DLD1 (cell line): Measurements from ENCODE around the gene CDH4.

Source experiments
- in situ Hi-C: cut with HindIII; loops from 2 replicates; pipeline ENCODE4 v1.10.0; 2017; ENCODE audit warnings: low sequenced_read_pairs

The CDH4 gene

GRCh38 chr20:61300709-61301108 is 48.6 kb downstream of the CDH4 start:
- in situ Hi-C loops = no loop called here

DNA sequence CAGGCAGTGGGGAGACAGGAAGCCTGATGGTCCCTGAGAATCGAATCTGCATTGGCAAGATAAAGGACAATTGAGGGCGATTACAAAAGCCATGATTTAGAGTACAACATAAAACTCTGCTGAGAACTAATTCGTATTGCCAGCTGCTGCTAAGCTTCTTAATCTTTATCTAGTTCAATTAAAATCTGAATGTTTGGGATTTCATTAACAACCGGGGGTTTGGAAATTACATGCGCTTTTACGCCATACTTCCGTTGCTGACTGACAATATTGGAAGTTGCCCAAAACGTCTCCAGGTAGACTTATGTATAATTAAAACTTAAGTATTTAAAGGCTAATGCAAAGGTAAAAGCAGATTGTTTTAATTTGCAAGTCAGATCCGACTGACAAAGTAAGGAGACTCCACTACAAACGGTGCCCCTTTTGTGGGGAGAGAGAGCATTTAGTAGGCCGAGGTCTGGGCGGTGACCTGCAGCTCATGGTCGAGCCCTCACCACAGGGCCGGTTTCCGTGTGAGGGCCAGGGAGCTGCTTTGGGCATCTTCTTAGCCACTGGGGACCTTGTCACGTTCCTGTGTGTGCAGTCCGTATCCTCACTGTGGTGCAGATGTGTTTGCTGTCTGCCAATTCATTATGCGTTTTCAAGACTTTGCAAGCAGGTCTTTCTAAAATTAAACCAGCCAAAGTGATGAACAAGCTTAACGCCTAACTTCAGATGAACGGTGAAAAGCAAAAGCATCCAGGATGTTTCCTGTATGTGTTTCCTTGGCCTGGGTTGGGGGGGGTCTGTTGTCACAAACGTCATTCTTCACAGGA is 49.9 kb downstream of the CDH4 start:
- in situ Hi-C loops = no loop called here

- in situ Hi-C loops = no loop called here
These were observed 51.2 kb downstream of the CDH4 start for GRCh38 chr20:61303217-61303616.

DNA sequence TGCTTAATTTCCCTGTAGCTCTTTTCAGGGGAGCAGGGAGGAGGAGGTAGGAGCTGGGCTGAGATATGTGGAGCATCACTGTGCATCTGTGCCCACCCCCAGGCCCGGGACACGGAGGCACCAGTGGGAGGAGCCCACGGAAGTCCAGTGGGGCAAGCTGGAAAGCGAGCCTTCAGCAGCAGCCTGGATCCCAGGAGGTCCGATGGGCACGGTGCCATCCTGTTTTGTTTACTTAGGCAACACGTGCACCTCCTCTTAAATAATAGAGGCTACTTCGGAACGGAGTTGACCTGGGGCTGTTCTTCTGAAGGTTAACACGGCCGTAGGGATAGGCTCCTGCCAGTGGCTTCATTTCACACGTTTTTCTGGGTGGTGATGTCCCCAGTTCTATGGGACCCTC is 51.6 kb downstream of the CDH4 start:
- in situ Hi-C loops = no loop called here

DNA sequence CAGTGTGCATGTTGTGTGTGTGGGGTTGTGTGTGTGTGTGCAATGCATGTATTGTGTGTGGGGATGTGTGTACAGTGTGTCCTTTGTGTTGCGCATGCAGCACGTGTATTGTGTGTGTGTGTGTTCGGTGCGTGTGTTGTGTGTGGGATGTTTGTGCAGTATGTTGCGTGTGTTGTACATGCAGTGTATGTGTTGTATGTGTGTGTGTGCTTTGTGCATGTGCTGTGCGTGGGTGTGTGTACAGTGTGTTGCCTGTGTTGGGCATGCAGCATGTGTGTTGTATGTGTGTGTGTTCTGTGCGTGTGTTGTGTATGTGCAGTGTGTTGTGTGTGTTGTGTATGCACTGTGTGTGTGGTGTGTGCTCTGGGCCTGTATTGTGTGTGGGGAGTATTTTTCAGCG is 52.7 kb downstream of the CDH4 start:
- in situ Hi-C loops = no loop called here

DNA sequence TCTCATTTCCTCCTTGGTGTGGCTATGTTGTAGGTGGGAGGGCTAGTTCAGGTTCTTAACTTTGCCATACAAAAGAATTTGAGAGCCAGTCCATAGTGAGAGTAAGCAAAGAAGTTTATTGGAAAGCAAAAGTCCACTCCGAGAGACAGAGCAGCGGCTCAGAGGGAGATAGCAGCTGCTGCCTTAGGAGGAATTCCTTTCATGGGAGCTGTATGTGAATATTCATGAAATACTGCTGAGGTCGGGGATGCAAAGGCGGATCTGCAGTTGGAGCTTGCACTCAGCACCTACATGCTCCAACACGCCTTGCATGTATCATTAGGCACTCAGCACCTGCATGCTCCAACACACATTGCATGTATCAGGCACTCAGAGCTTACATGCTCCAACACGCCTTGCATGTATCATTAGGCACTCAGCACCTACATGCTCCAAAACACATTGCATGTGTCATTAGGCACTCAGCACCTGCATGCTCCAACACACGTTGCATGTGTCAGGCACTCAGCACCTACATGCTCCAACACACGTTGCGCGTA is 54.9 kb downstream of the CDH4 start:
- in situ Hi-C loops = no loop called here

DNA sequence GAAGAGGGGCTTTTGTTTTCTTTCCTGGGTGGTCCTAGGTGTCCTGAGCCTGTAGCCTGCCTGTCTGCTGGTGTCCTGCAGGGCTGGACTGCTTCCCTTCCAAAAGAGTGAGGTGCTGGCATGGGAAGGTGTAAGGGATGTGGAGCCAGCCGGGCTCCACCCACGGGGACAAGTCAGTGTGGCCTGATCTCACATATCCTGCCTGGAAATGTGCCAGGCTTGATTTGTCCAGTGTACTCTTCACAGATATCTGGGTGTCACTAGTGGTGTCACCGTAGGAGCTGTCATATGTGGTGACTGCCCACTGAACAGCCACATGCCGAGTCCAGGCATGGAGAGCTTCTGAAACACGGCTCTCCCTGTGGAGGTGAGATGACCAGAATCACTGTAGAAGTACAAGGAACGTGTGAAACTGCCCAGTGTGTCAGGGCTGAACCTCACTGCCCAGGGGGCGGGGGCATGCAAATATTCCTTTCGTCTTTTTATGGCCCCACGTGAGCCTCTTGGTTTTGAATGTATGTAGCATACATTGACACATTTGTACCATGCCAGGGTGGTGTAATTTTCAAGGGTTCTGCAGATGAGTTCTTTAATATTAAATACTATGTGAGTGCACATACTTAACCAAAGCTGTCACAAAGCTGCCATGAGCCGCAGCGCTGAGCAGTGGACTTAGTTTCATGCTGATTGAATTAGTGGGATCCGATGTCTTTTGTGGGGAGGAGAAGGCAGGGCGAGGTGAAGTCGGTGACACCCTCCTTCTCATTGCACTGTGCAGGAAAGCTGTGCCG is 55.8 kb downstream of the CDH4 start:
- in situ Hi-C loops = no loop called here

GRCh38 chr20:61308477-61308774 is 56.4 kb downstream of the CDH4 start:
- in situ Hi-C loops = no loop called here

GRCh38 chr20:61310954-61311353 is 58.9 kb downstream of the CDH4 start:
- in situ Hi-C loops = no loop called here

- in situ Hi-C loops = no loop called here
These were observed 59.8 kb downstream of the CDH4 start for GRCh38 chr20:61311656-61312387.

DNA sequence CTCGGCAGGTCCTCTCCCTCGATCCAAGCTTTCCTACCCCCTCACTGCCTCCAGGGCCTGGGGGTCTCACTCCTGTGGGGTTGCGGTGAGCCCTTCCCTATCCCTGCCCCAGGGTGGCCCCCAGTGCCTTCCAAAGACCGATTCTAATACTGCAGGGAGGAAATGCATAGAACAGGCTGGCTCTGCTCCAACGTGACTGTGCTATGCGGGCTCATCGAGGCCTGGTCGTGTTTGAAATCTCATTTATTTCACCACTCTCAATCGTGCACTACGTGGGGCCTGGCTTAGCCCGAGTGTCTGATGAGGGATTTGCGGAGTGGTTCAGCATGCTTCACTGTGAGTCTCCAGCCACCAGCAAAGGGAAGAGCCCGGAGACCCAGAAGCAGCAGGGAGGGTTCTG is 60.9 kb downstream of the CDH4 start:
- in situ Hi-C loops = no loop called here

- in situ Hi-C loops = no loop called here
These were observed 61.3 kb downstream of the CDH4 start for GRCh38 chr20:61313396-61313795.

- in situ Hi-C loops = no loop called here
These were observed 62.4 kb downstream of the CDH4 start for GRCh38 chr20:61314326-61315010.

- in situ Hi-C loops = no loop called here
These were observed 63.3 kb downstream of the CDH4 start for GRCh38 chr20:61315319-61315718.

DNA sequence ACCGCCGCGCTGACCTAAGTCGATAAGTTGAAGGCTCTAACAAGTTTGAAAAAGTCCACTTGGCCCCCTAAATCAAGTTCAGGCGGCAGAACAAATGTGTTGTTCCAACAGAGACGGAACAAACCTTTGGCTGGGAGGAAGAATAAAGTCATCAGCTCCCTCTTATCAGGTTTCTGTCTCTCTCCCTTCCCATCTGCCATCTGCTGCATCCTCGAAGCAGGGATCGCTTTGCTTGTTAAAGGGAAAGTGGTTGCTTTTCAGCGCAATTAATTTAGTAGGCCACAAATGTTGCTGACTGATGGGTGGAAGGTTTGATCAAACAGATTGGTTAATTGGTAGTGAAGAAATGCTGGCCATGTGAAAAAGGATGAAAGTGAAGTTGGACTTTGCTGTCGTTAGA is 64.3 kb downstream of the CDH4 start:
- in situ Hi-C loops = no loop called here

GRCh38 chr20:61317966-61318530 is 66.0 kb downstream of the CDH4 start:
- in situ Hi-C loops = no loop called here

GRCh38 chr20:61320691-61321425 is 68.8 kb downstream of the CDH4 start:
- in situ Hi-C loops = no loop called here

- in situ Hi-C loops = no loop called here
These were observed 69.4 kb downstream of the CDH4 start for GRCh38 chr20:61321481-61321880.

DNA sequence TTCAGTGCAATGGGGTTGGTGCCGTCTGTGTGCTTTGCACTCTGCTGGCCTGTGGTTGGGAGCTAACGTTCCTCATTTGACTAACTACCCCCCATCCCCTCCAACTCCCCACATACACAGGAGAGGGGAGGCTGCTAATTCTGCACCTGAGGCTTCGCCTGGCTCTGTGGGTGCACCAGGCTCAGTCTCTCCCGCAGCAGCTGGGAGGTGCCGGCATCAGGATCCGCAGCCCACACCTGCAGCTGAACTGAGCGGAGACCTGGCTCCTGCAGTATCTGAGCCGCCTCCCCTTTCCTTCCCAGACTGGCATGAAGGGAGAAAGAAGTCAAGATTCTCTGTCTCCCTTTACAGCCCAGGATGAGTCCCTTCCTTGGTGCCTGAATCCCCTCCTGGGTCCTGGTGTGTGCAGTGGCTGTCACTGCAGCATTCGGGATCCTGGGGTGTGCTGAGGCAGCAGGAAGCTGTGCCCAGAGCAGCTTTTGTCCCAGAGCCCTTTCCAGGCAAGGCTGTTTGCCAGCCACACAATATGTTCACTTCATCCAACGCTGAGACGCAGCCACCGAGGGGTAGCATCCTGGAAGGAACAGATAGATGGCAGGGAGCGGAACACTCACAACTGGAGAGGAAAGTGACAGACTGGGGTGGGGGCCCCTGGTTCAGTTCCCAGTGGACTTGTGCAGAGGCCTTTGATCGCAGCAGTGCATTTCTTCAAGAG is 70.2 kb downstream of the CDH4 start:
- in situ Hi-C loops = no loop called here
